Glomerular endothelial cell (primary cell): Measurements from ENCODE around the gene LMBR1. TPM values are rescaled to one million over a fixed set of nuclear protein-coding genes. Genes with fewer than 3 reads are reported as not detected.

Source experiments
- DNase-seq: peaks from one replicate; pipeline ENCODE4 v3.0.0-alpha.2; 2011; ENCODE audit warnings: low read depth, low spot score; ENCODE audit errors: extremely low read depth
- total RNA-seq: library from RNA; depleted of rRNA; stranded (reverse); fragments of >200 nt; gene quantifications from 2 replicates; pipeline ENCODE4 v1.2.3, GENCODE V29; 2015

LMBR1 gene
- total RNA-seq, 1 donor from 2014 or later, result 170 TPM

DNA sequence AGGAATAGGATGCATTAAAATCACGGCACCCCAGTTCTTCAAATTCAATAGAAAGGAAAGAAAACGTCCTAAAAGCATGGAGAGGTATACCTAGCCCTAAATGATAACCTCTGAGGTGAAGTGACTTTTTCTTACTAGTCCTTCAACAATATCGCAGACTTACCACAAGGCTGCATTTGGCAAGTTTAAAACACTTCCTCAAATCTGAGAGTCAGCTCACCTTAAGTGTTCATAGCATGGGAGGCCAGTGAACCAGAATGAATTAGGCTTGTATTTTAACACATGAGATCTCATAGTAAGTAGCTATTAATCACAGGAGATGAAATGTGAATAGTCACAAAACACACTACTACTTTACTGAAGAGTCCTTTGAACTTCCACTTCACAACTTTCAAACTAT is 128.2 kb downstream of the LMBR1 start:
- DNase-seq, result no peak

DNA sequence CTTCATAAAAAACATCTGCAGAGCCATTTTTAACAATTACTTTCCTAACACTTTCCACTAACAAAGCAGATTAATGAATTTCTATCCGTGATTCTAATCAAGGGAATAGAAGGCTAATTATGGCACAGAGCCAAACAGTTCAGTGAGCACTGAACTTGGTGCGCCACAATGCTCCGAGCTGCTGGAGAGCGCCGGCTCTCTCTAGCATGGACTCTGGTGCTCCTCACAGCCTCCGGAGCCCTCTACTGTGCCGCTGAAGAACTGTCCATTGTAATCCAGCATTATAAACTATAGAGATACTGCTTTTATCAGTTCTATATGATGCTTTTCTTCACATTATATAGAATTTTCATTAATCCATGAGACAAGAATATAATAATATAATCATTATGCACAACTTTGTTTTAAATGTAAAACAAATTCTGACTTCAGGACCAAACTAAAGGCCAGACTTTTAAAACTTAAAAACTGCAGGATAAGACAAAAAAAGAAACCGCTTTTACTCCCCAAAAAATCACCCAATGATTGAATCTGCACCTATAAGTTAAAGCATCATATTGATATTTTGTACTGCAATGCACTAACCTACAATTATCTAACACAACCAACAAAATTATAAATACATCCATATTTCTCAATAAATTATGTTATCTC is 128.8 kb downstream of the LMBR1 start:
- peak; percentile 36 for DNase-seq

DNA sequence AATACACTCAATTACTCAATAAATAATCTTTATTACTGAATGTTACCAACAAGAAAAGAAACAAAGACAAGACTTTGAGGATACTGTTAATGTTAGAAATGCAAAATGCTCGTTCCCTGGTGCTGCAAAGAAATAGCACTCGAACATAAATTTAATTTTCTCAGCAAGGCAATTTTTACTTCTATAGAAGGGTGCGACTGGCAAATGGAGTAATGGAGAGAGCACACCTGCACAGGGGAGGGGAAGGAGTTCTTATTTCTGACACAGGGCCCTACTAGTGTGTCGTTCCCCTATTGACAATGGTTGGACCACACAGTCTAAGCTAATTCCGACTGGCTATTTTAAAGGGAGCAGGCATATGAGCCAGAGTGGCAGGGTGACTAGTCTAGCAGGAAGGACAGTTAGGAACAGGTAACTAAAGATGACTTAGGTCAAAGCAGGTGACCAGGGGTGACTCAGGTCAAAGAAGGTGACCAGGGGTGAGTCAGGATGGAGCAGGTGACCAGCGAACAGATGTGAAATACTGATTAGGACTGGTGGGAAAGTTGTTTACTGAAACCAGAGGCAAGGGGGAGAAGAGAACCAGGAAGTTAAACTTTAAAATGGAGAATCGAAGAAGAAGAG is 133.3 kb downstream of the LMBR1 start:
- no peak for DNase-seq

DNA sequence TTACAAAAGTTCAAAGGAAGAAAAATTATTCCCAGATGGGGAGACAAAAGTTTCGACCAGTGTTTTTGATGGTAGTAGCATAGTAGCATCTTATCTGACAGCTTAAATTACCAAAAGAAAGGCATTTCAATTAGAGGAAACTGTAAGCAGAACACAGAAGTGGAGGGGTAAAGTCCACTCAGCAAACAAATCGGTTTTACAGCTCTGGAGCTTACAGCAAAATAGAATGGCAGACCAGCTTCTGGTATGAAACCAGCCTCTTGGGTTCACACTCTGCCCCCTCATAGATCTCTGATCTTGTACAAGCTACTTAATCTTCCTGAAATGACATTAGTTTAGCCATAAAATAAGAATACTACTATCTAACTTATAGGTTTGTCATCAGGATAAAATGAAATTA is 133.8 kb downstream of the LMBR1 start:
- DNase-seq, result no peak

DNA sequence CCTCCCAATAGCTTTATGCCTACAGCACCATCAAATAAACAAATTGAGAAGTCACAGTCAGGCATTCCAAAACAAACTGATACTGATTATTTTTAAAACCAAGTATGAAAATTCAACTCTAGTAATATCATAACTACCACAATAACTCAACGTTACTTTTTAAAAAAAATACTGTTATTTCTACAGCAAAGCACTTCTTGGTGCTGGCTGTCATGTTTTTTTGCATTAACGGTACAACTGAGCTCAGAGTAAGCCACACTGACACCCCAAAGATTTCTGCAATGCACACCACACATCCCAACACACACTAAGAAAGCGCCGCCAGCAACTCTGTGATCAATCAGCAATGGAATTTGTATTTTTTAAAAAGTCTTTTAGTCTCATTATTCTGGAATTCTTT is 138.8 kb downstream of the LMBR1 start:
- no peak for DNase-seq

DNA sequence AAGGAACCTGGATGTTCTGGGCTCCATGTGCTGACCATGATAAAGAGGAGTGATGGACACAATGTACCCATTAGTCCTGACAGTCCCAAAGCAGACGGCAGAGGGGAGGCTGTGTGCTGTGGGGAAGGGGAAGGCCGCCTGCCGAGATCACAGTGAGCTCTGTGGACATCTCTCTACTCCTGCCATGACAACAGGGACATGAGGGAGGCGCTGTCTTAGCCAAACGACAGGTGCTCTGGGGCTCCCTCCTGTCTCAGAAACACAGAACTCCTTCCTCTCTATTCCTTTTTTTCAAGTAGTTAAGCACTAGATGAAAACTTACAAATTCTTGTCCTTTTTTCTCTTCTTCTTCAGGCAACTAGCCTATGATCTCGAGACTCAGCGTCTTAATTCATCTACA is 139.4 kb downstream of the LMBR1 start:
- no peak for DNase-seq

DNA sequence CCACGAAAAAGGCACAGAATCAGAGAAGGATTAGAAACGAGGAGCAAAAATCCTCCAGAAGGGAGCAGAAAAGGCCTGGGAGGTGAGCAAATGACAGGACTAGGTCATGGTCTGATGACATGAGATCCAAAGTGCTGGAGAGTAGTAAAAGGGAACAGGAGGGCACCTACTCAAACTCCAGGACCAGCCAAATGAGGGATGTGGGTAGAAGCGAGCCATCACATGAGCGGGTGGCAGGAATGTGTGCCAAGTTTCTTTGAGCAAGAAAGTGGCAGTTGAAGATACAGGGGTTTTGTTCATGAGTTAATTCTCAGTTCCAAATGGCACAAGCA is 139.8 kb downstream of the LMBR1 start:
- DNase-seq, result no peak

DNA sequence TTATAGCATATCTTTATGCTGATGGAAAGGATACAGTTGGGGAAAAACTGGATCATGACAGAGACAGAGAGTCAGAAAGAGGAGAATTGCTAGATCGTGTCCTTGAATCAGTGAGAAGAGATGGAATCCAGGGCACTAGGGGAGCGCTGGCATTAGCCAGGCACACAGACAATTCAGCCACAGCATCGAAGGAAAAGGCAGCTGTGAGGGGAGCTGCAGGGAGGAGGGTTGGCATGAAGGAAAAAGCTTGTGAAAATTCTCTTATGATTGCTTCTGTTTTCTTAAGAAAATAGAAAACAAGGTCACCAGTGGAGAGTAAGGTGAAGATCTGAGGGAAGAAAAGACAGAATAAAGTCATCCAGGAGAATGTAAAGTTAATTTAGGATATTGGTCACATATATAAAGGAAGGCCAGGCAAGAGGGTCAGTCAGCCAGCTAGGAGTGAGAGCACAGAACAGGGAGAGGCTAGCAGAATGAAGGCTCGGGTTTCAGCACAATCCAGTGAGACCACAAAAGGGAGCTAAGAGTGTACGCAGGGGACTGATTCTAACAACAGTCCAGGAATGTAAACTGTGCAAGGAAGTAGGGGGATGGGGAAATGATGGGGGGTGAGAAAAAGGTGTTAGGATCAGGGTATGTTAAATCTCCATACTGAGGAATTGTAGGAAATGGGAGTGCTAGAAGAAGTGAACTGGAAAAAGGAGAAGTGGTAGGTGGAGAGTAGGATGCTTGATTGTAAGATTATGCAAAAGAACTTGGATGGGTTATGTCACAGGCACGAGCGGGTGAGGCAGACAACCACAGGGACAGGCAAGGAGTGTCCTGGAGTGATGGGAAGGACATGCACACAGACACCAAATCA is 140.4 kb downstream of the LMBR1 start:
- no peak for DNase-seq

DNA sequence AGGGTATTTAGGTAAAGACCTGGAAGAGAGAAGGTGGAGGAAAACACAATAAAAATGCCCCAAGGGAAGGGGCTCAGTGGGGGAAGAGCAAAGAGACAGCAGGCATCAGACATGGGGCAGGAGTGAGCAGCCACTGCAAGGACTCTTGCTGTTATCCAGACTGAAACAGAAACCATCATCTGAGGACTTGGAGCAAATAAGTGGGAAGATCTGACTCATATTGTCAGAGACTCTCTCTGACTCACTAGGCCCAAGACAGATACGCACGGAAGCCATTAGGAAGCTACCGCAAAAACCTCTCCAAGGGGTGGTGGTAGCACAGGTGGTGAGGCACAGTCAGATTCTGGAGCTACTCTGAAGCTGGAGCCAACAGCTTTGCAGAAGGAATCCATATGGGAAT is 141.7 kb downstream of the LMBR1 start:
- peak; percentile 7 for DNase-seq

DNA sequence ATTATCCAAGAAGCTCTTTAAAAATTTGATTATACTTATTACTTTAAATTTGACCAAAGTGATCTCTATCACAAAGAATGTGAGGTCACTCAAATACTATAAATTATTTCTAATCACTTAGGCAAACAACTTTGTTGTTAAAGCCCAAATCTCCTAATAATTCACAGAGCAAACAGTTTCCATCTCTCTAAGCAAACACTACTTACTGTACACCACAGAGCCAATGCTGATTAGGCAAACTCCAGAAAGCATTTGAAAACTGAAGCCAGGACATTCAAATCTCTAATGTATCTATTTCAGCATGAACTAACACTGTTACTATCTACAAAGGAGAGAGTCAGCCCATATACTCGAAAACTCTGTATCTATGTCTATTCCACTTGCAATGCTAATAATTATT is 145.3 kb downstream of the LMBR1 start:
- DNase-seq, result no peak

DNA sequence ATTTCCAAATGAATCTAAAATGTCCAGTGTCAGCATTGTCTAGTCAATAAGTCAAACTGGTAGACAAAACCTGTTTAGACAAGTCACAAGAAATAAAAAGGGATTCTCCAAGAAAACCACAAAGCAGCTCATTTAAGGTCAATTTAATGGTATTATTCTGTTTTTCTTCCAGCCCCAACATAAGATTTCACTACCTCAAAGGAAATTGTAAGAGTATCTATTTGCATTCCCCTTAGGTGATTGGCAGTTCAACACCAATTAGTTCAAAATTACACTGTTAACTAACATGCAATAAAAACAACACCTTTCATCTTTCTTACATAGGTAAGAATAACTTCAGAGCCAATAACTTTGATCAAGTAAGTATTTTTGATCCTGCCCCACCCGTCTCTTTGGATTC is 146.1 kb downstream of the LMBR1 start:
- DNase-seq, result no peak

DNA sequence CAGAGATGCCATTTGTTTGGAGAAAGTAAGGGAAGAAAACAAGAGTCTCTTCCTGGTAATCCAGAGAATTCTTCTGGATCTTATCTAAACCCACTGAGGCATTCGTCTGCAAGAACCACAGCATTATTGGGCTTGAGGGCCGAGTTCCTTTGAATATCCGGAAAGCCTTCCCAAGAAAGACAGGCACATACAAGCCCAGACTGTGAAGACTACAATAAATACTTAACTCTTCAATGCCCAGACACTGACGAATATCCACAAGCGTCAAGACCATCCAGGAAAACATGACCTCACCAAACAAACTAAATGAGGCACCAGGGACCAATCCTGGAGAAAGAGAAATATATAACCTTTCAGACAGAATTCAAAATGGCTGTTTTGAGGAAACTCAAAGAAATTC is 153.4 kb downstream of the LMBR1 start:
- no peak for DNase-seq

DNA sequence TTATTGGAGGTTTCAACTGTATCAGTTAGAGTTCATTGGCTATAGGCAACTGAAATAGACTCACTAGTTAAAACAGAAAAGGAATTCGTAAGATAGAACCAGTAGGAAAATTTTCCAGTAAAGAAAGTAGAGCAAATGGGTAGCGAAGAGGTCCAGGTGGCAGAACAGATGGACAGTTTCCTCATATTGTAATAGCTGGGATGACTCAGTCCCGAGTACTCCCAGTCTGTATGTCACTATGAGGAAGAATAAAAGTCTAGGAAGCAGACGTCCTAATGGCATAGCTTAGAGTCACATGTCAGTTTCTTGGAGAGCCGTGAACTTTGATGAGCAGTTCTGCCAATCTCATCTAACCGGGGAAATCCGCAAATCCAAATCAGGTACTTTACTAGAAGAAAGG is 157.1 kb downstream of the LMBR1 start:
- DNase-seq, result peak; percentile 27

DNA sequence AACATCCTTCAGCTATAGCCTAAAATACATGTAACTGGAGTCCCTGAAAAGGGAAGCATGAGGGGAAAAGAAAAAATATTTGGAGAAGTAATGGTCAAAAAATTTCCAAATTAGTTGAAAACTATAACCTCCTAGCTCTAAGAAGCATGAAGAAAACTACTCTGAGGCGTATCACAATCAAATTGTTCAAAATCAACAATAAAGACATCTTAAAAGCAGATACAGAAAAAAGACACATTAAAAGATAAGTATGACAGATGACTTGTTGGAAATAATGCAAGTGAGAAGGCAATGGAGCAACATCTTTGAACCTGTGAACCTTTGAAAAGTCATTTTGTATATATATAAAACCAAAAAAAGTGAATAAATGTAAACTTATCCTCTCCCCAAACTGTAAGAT is 159.3 kb downstream of the LMBR1 start:
- no peak for DNase-seq

DNA sequence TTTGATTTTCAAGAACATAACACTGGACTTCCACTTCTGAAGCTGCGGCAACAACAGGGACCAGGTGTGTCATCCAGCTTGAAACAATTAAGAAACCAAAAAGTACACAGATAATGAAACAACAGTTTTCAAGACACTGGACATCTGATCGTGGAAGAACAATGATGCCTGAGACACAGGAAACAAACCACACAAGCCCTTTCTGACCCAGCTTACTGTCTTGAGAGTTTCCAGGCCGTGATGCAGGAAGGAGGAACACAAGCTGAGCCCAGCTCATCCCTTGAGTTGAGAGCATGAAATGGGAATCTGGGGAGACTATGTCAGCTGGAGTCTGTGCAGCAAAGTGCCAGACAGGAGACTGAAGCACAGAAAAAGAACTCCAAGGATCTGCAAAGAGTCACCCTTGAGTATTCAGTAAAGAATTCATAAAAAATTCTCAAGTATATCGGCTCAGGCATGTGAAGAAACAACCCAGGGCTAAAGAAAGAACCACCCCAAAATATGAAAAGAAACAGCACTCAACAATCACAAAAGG is 160.8 kb downstream of the LMBR1 start:
- no peak for DNase-seq

DNA sequence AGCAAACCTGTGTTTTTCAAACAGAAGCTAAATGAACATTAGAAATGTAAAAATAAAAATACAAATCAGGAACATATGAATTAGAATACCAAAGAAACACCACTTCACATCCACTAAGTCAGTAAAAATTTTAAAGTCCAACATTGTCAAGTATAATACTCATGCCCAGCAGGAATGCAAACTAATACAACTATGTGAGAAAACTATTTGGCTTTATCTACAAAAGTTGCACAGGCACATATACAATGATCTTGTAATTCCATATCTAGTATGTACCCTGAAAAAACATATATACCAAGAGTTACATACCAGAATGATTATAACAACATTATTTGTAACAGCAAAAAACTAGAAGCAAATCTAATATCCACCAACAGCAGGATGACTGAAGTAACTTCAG is 161.3 kb downstream of the LMBR1 start:
- DNase-seq, result no peak

DNA sequence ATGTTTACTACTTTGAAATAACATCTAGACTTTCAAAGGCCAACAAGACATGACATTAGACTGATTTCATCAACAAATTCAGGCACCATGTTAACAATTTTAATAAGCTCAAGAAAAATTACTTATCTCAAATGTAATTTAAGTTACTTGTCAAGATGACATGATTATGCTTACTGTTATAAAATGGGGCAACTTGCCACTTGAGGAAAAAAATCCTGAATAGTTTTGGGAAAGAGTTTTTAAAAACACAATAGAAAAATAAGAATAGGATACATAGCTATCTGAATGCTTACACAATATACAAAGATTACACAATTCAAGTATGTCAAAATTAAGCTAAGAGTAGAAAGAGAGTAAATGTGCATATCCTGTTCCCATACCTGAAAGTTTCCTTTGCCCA is 167.0 kb downstream of the LMBR1 start:
- no peak for DNase-seq

DNA sequence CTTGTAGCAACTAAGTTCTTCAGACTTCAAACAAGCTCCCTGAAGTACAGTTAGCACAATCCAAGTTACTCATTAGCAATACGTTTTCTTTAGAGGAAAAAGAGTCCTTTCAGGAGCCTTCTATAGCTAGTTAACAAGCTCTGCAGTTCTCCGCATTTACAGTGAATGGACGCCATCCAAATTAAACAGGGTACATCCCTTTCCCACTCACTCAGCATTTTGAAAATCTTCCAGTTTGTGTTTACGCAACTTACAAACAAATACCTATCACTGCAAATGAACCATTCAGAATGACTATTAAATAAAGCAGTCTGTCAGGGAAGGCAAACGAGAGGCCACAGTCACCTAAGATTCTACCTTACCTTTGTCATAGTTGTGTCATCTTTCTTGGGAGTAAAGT is 167.9 kb downstream of the LMBR1 start:
- DNase-seq, result no peak

DNA sequence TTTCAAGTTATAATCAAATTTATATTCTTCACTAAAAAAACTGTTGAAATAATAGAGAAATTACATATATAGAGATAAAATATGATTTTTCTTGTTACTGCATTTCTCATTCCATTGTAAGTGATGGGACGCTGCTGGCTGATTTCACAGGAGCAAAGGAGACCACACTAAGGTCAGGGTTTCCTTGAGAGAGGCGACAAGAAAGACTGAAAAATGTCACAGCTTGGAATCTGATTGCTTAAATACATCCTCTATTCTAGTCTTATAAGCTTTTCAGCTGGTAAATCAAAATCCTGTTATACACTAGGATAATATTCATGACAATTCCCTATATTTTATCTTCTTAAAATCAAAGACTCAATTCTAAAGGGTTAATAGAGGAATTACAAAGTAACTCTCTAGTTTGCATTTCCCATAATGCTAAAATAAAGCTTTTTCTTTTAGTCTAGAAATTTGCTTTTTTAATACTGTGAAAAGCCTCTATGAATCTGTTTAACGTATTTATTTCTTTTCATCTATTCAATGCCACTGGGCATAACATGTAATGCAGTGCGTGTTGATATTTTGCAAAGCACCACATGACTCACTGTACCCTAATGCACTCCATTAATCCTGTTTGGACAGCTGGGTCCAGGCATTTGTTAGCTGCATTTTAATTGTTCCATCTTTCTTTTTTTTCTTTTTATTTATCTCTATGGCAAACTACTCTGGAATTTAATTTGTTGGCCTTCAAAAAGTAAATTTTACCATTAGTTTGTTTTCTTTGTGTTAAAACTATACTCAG is 170.7 kb downstream of the LMBR1 start:
- no peak for DNase-seq

DNA sequence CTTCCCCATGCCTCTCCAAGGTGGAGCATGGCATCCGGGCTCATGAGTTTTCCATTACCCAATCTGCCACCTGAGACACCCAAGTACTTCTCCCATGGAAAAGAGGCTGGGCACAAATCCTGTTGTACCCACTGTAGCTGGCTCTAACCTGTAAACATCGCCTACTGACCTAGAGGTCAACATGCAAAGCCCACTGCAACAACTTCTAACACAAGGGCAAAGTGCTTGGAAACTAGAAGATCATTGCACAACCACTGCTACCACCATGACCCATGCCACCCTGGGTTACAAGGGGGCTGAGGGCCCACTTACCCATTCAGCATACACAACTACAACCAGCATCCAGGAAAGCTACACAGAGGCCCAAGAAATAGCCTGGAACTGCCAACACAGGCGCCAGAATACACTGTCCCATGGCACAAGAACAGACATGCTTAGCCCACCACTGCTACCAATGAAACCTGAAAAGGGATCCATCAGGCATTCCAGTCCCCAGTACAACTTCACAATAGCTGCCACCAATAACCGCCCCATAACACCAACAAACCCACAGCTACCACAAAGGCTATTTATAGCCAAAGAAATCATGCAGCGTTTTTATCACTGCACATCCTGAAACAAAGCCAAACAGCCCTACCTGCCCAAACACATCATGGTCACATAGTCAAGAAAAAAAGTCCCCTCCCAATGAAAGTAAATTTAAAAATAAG is 189.1 kb downstream of the LMBR1 start:
- no peak for DNase-seq
